IMR-90 (cell line): ENCODE data around the gene PDE4DIP.
"Not testable (repeated sequence)": the region's sequence is repeated elsewhere in the genome, so short reads cannot be mapped to it uniquely, and the experiment has no call there.

Source experiments
- BHLHE40 ChIP-seq: fragments of 150-350 bp; IDR thresholded peaks from 2 replicates; pipeline ENCODE4 v1.6.1; 2016; ENCODE audit warnings: mild to moderate bottlenecking, low read depth, low read length
- CTCF ChIP-seq: conservative IDR thresholded peaks from 2 replicates; pipeline ENCODE4 v1.5.1; 2012; ENCODE audit warnings: mild to moderate bottlenecking, low read depth, low read length, improper control_type of control experiment
- ELK1 ChIP-seq: fragments of 150-350 bp; IDR thresholded peaks from 2 replicates; pipeline ENCODE4 v1.6.1; 2016; ENCODE audit warnings: low read depth, mild to moderate bottlenecking, low read length, moderate library complexity, borderline replicate concordance
- MAFK ChIP-seq: IDR thresholded peaks from 2 replicates; pipeline ENCODE4 v1.6.1; 2012; ENCODE audit warnings: low read depth, low read length, improper control_type of control experiment
- MAZ ChIP-seq: IDR thresholded peaks from 2 replicates; pipeline ENCODE4 v1.6.1; 2012; ENCODE audit warnings: low read depth, mild to moderate bottlenecking, low read length, improper control_type of control experiment, moderate library complexity, borderline replicate concordance
- MXI1 ChIP-seq: IDR thresholded peaks from 2 replicates; pipeline ENCODE4 v1.6.1; 2012; ENCODE audit warnings: low read depth, mild to moderate bottlenecking, low read length, moderate library complexity, borderline replicate concordance
- POLR2A ChIP-seq: IDR thresholded peaks from 2 replicates; pipeline ENCODE4 v1.6.1; 2012; ENCODE audit warnings: mild to moderate bottlenecking, low read depth, low read length
- RAD21 ChIP-seq: IDR thresholded peaks from 2 replicates; pipeline ENCODE4 v1.6.1; 2012; ENCODE audit warnings: low read length, improper control_type of control experiment
- RFX5 ChIP-seq: IDR thresholded peaks from 2 replicates; pipeline ENCODE4 v1.8.0; 2012; ENCODE audit warnings: low read depth, mild to moderate bottlenecking, low read length, moderate library complexity
- USF2 ChIP-seq: fragments of 150-350 bp; IDR thresholded peaks from 2 replicates; pipeline ENCODE4 v1.6.1; 2017; ENCODE audit warnings: mild to moderate bottlenecking, antibody characterized with exemption, low read length, low read depth

GRCh38 chr1:148951336-148952227 is 107.4 kb downstream of the PDE4DIP start:
- not testable (repeated sequence) for TF ChIP-seq ELK1, CTCF, POLR2A, MAFK, USF2, MXI1, MAZ, RFX5, BHLHE40, RAD21
